ENCODE data around the gene MRPL53. TPM values are rescaled to one million over a fixed set of nuclear protein-coding genes. Genes with fewer than 3 reads are reported as not detected.

Gene MRPL53
- total and polyA plus RNA-seq, 2 experiments from 2014 or later, result 7.7 to 65.1 TPM

DNA sequence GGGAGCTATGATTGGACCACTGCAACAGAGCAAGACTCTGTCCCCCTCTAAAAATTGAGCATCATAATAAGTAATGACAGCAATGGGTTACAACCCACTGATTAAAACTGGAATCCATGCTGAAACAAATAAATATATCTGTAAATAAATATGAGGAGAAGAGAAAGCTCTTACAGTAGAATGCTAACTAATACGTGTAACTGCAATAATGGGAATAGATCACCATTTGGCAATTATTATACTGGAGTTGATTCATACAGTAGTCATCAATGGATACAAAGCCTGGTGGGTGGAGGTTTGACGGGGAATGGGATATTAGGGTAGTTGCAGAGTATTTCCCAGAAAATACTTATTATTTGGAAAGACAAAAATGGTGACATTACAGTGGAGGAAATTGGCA, 23.7 kb downstream of the MRPL53 start (continued):
- TF ChIP-seq, protein P1, sequence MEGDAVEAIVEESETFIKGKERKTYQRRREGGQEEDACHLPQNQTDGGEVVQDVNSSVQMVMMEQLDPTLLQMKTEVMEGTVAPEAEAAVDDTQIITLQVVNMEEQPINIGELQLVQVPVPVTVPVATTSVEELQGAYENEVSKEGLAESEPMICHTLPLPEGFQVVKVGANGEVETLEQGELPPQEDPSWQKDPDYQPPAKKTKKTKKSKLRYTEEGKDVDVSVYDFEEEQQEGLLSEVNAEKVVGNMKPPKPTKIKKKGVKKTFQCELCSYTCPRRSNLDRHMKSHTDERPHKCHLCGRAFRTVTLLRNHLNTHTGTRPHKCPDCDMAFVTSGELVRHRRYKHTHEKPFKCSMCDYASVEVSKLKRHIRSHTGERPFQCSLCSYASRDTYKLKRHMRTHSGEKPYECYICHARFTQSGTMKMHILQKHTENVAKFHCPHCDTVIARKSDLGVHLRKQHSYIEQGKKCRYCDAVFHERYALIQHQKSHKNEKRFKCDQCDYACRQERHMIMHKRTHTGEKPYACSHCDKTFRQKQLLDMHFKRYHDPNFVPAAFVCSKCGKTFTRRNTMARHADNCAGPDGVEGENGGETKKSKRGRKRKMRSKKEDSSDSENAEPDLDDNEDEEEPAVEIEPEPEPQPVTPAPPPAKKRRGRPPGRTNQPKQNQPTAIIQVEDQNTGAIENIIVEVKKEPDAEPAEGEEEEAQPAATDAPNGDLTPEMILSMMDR (conservative IDR thresholded peaks at IDR 0.05; ENCODE audit: low read depth in 2 of 2), result no peak
- TF ChIP-seq ZNF331 (CRISPR knock-in tag; IDR thresholded peaks at IDR 0.05; ENCODE audit: low read depth), result no peak
- no peak for TF ChIP-seq POLR2AphosphoS5 (IDR thresholded peaks at IDR 0.05; ENCODE audit: low read depth)
- TF ChIP-seq, protein P2, sequence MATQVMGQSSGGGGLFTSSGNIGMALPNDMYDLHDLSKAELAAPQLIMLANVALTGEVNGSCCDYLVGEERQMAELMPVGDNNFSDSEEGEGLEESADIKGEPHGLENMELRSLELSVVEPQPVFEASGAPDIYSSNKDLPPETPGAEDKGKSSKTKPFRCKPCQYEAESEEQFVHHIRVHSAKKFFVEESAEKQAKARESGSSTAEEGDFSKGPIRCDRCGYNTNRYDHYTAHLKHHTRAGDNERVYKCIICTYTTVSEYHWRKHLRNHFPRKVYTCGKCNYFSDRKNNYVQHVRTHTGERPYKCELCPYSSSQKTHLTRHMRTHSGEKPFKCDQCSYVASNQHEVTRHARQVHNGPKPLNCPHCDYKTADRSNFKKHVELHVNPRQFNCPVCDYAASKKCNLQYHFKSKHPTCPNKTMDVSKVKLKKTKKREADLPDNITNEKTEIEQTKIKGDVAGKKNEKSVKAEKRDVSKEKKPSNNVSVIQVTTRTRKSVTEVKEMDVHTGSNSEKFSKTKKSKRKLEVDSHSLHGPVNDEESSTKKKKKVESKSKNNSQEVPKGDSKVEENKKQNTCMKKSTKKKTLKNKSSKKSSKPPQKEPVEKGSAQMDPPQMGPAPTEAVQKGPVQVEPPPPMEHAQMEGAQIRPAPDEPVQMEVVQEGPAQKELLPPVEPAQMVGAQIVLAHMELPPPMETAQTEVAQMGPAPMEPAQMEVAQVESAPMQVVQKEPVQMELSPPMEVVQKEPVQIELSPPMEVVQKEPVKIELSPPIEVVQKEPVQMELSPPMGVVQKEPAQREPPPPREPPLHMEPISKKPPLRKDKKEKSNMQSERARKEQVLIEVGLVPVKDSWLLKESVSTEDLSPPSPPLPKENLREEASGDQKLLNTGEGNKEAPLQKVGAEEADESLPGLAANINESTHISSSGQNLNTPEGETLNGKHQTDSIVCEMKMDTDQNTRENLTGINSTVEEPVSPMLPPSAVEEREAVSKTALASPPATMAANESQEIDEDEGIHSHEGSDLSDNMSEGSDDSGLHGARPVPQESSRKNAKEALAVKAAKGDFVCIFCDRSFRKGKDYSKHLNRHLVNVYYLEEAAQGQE (IDR thresholded peaks at IDR 0.05; ENCODE audit: unreplicated experiment), result no peak
- no peak for TF ChIP-seq ZNF114 (CRISPR knock-in tag; IDR thresholded peaks at IDR 0.05)
- no peak for TF ChIP-seq NANOG (IDR thresholded peaks at IDR 0.05; ENCODE audit: borderline replicate concordance)
- TF ChIP-seq EZH2phosphoT487 (IDR thresholded peaks at IDR 0.05; ENCODE audit: unreplicated experiment), result no peak
- TF ChIP-seq EZH2 (IDR thresholded peaks at IDR 0.05; ENCODE audit: low read depth, unreplicated experiment), result no peak

DNA sequence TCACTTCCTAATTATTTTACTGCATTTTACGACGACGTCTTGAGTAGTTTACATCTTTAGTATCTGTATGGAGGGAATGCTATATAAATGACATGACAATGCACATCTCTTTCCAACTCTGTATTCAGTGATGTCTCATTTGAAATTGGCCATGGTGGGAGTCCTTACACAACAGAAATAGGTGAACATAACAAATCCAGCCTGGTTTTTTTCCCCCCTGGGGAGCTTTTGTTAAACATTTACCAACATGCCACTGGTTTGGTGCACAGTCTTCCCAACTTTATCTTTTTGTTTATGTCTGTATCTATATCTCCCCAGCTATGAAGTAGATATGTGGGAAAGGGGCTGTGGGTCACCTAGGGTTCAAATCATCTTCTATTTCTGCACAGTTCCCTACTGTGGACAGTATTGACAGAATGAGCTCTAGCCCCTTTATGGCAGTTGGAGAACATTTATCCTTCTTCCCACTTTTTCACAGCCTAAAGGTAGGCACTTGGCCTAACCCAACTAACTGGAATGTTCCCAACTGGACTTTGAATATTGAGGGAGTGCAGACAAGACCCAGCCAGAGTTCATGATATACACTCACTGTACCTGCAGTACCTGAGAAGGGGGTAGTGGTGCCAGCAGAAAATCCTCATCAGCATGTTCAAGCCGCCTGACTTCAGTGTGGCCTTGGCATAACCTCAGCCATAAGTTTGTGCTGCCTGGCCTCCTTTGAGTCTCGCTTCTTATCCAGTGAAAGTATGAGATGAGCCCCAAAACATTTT, 25.1 kb downstream of the MRPL53 start:
- Mint-ChIP-seq H3K27me3 (ENCODE audit: insufficient read depth, low read depth, poor library complexity) (peaks cover 2% of the 10 kb centered on the region), H3K9me3 (no peaks in the 10 kb centered on the region; the same call in 2 of the 3 replicates), H3K4me3 (no peak overlapping the region), H3K27ac (no peak overlapping the region), H3K36me3 (ENCODE audit: low read depth) (no peaks in the 10 kb centered on the region), H3K4me1 (no peaks in the 10 kb centered on the region; the same call in 2 of the 3 replicates)
- DNase-seq (ENCODE audit: low spot score) (no peak), ATAC-seq (no peak)
- no peaks in the 10 kb centered on the region; the same call in 1 of the 2 replicates for H3K4me1 ChIP-seq (ENCODE audit: insufficient read depth)
- no peak overlapping the region for H3K27ac ChIP-seq (ENCODE audit: low read depth)
- no peak overlapping the region for H3K4me3 ChIP-seq
- H3F3A ChIP-seq (replicated peaks; ENCODE audit: low read depth), result peaks cover 6% of the 10 kb centered on the region
- H3K27me3 ChIP-seq (ENCODE audit: insufficient read depth), result no peaks in the 10 kb centered on the region
- H3K4me2 ChIP-seq, result no peak overlapping the region
- H3K9me2 ChIP-seq (ENCODE audit: insufficient read depth), result no peaks in the 10 kb centered on the region
- H4K20me1 ChIP-seq (replicated peaks; ENCODE audit: insufficient read depth), result no peaks in the 10 kb centered on the region
- no peak overlapping the region for H2AFZ ChIP-seq
- no peaks in the 10 kb centered on the region for H3K36me3 ChIP-seq (ENCODE audit: insufficient read depth)
- H3K79me2 ChIP-seq (replicated peaks; ENCODE audit: insufficient read depth), result no peaks in the 10 kb centered on the region
- TF ChIP-seq NANOG (IDR thresholded peaks at IDR 0.05; ENCODE audit: borderline replicate concordance) (no peak), JUNB (IDR thresholded peaks at IDR 0.05; ENCODE audit: unreplicated experiment) (no peak), STAT1 (IDR thresholded peaks at IDR 0.05; ENCODE audit: unreplicated experiment) (no peak), ZNF331 (CRISPR knock-in tag; IDR thresholded peaks at IDR 0.05; ENCODE audit: low read depth) (no peak), POLR2AphosphoS5 (IDR thresholded peaks at IDR 0.05; ENCODE audit: low read depth) (no peak), EZH2phosphoT487 (IDR thresholded peaks at IDR 0.05; ENCODE audit: unreplicated experiment) (no peak)
- TF ChIP-seq, protein P3, sequence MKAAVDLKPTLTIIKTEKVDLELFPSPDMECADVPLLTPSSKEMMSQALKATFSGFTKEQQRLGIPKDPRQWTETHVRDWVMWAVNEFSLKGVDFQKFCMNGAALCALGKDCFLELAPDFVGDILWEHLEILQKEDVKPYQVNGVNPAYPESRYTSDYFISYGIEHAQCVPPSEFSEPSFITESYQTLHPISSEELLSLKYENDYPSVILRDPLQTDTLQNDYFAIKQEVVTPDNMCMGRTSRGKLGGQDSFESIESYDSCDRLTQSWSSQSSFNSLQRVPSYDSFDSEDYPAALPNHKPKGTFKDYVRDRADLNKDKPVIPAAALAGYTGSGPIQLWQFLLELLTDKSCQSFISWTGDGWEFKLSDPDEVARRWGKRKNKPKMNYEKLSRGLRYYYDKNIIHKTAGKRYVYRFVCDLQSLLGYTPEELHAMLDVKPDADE (IDR thresholded peaks at IDR 0.05), result no peak
- TF ChIP-seq, protein P2 (IDR thresholded peaks at IDR 0.05; ENCODE audit: unreplicated experiment), result no peak
